Measurements from ENCODE around the gene FAM131A.

Gene FAM131A

GRCh38 chr3:184307915-184308314, 29.5 kb upstream of the FAM131A start:
- CTCF ChIA-PET: no interaction called here
- POLR2A ChIA-PET: no interaction called here
- peaks cover 0 to 67% of the 10 kb centered on the region in 2 experiments; a peak in 2 of 3 replicates for H3K36me3 ChIP-seq (ENCODE audit: control insufficient read depth in 2 of 2, insufficient read depth in 1 of 2, low read length in 2 of 2)

More at GRCh38 chr3:184307915-184308314, 29.5 kb upstream of the FAM131A start:
- H3K9me3 ChIP-seq (ENCODE audit: control insufficient read depth, insufficient read depth, low read depth, low read length): no peaks in the 10 kb centered on the region
- H3K4me1 ChIP-seq (ENCODE audit: control insufficient read depth, insufficient read depth, low read length): no peaks in the 10 kb centered on the region
- TF ChIP-seq PRDM6 (tag by site-specific recombination; IDR thresholded peaks at IDR 0.05) (no peak), ZNF423 (tag by site-specific recombination; IDR thresholded peaks at IDR 0.05) (no peak), HIC1 (tag by site-specific recombination; IDR thresholded peaks at IDR 0.05) (no peak), SP7 (tag by site-specific recombination; IDR thresholded peaks at IDR 0.05) (no peak), ZNF777 (tag by site-specific recombination; IDR thresholded peaks at IDR 0.05; ENCODE audit: borderline replicate concordance) (no peak), ZSCAN16 (tag by site-specific recombination; IDR thresholded peaks at IDR 0.05) (no peak), ZNF366 (tag by site-specific recombination; conservative IDR thresholded peaks at IDR 0.05) (no peak), KLF16 (tag by site-specific recombination; IDR thresholded peaks at IDR 0.05) (no peak), SP3 (tag by site-specific recombination; IDR thresholded peaks at IDR 0.05) (no peak), PATZ1 (tag by site-specific recombination; IDR thresholded peaks at IDR 0.05) (no peak), KLF7 (tag by site-specific recombination; IDR thresholded peaks at IDR 0.05; ENCODE audit: borderline replicate concordance) (no peak), ZNF354C (tag by site-specific recombination; IDR thresholded peaks at IDR 0.05; ENCODE audit: borderline replicate concordance, low read depth) (no peak), TRIM28 (IDR thresholded peaks at IDR 0.05; ENCODE audit: borderline replicate concordance, low read length) (no peak), ZNF266 (tag by site-specific recombination; IDR thresholded peaks at IDR 0.05; ENCODE audit: low read depth) (no peak), ZIC2 (tag by site-specific recombination; IDR thresholded peaks at IDR 0.05) (no peak), ZNF398 (tag by site-specific recombination; IDR thresholded peaks at IDR 0.05) (no peak), ZNF530 (tag by site-specific recombination; IDR thresholded peaks at IDR 0.05; ENCODE audit: low read depth) (no peak)
- no peak overlapping the region for H3K27ac ChIP-seq (ENCODE audit: extremely low read depth, low read depth, low read length)
- H3K4me3 ChIP-seq (ENCODE audit: low read depth, low read length): no peak overlapping the region
